ENCODE results near the gene GABBR2.
"Not testable (repeated sequence)": the region's sequence is repeated elsewhere in the genome, so short reads cannot be mapped to it uniquely, and the experiment has no call there.

Gene GABBR2

GRCh38 chr9:98657897-98658296 is 50.8 kb downstream of the GABBR2 start:
- H2BK12ac ChIP-seq (ENCODE audit: low read length), result no peak overlapping the region
- H4K12ac ChIP-seq (ENCODE audit: low read depth, low read length), result no peak overlapping the region
- no CpG with 5 or more reads among the region's 4 CpGs for WGBS (ENCODE audit: extremely low coverage, insufficient coverage, insufficient read length)
- no peak overlapping the region for H2BK5ac ChIP-seq (ENCODE audit: low read depth, low read length, poor library complexity)
- H3K9ac ChIP-seq (ENCODE audit: low read length), result no peak overlapping the region
- no peaks in the 10 kb centered on the region for H3K79me2 ChIP-seq (ENCODE audit: control insufficient read depth, insufficient read depth, low read length, poor library complexity)
- no peak overlapping the region for H3K14ac ChIP-seq (ENCODE audit: low read length)
- H3K18ac ChIP-seq (ENCODE audit: low read length), result no peak overlapping the region
- H3K79me1 ChIP-seq (ENCODE audit: low read length), result no peaks in the 10 kb centered on the region
- H3K27ac ChIP-seq (ENCODE audit: low read depth, low read length), result no peak overlapping the region
- H3K36me3 ChIP-seq (ENCODE audit: control insufficient read depth in 1 of 2, insufficient read depth in 2 of 2, low read length in 2 of 2), result no peaks in the 10 kb centered on the region
- peak; percentile 72 to 86 for DNase-seq
- H3K4ac ChIP-seq (ENCODE audit: low read depth, low read length), result no peak overlapping the region
- no peak overlapping the region for H2AFZ ChIP-seq (ENCODE audit: insufficient read depth, low read length, poor library complexity)
- no peak overlapping the region for H4K8ac ChIP-seq (ENCODE audit: low read depth, low read length)
- no peaks in the 10 kb centered on the region for H3K4me1 ChIP-seq (ENCODE audit: control insufficient read depth in 1 of 2, insufficient read depth in 2 of 2, low read length in 2 of 2)
- H3K9me3 ChIP-seq (ENCODE audit: insufficient read depth, low read depth, low read length), result peaks cover 2% of the 10 kb centered on the region
- no peak overlapping the region for H2BK120ac ChIP-seq (ENCODE audit: insufficient read depth, low read length, poor library complexity)
- no peak overlapping the region for H2AK5ac ChIP-seq (ENCODE audit: low read length)
- no peak overlapping the region for H3K4me2 ChIP-seq (ENCODE audit: low read length)
- H3K4me3 ChIP-seq (ENCODE audit: low read depth, low read length), result no peak overlapping the region
- H3K27me3 ChIP-seq (ENCODE audit: insufficient read depth, low read length), result no peaks in the 10 kb centered on the region
- no peak overlapping the region for H4K91ac ChIP-seq (ENCODE audit: low read depth, low read length)
- no peak overlapping the region for H3K23ac ChIP-seq (ENCODE audit: low read length)

- Histone ChIP-seq H3K4me1 (ENCODE audit: control insufficient read depth in 1 of 2, insufficient read depth in 2 of 2, low read length in 2 of 2) (no peaks in the 10 kb centered on the region), H3K36me3 (ENCODE audit: control insufficient read depth in 1 of 2, insufficient read depth in 2 of 2, low read length in 2 of 2) (no peaks in the 10 kb centered on the region), H3K79me1 (ENCODE audit: low read length) (no peaks in the 10 kb centered on the region), H3K4me2 (ENCODE audit: low read length) (no peak overlapping the region), H2AK5ac (ENCODE audit: low read length) (no peak overlapping the region), H3K79me2 (ENCODE audit: control insufficient read depth, insufficient read depth, low read length, poor library complexity) (no peaks in the 10 kb centered on the region), H2AFZ (ENCODE audit: insufficient read depth, low read length, poor library complexity) (no peak overlapping the region), H2BK120ac (ENCODE audit: insufficient read depth, low read length, poor library complexity) (no peak overlapping the region), H3K9ac (ENCODE audit: low read length) (no peak overlapping the region), H3K27ac (ENCODE audit: low read depth, low read length) (no peak overlapping the region), H3K9me3 (ENCODE audit: insufficient read depth, low read depth, low read length) (peaks cover 2% of the 10 kb centered on the region), H2BK5ac (ENCODE audit: low read depth, low read length, poor library complexity) (no peak overlapping the region), H3K18ac (ENCODE audit: low read length) (no peak overlapping the region), H3K4ac (ENCODE audit: low read depth, low read length) (no peak overlapping the region), H3K23ac (ENCODE audit: low read length) (no peak overlapping the region), H4K12ac (ENCODE audit: low read depth, low read length) (no peak overlapping the region), H2BK12ac (ENCODE audit: low read length) (no peak overlapping the region), H3K27me3 (ENCODE audit: insufficient read depth, low read length) (no peaks in the 10 kb centered on the region), H4K91ac (ENCODE audit: low read depth, low read length) (no peak overlapping the region), H4K8ac (ENCODE audit: low read depth, low read length) (no peak overlapping the region), H3K14ac (ENCODE audit: low read length) (no peak overlapping the region), H3K4me3 (ENCODE audit: low read depth, low read length) (no peak overlapping the region)
- DNase-seq, result no peak
- WGBS (ENCODE audit: extremely low coverage, insufficient coverage, insufficient read length), result no CpG with 5 or more reads among the region's 2 CpGs
These were observed 52.2 kb downstream of the GABBR2 start for GRCh38 chr9:98656511-98656910.

- H3K4me2 ChIP-seq (ENCODE audit: low read length); H3K23ac ChIP-seq (ENCODE audit: low read length); H3K27me3 ChIP-seq (ENCODE audit: insufficient read depth, low read length); H4K8ac ChIP-seq (ENCODE audit: low read depth, low read length); H3K27ac ChIP-seq (ENCODE audit: low read depth, low read length); H2AFZ ChIP-seq (ENCODE audit: insufficient read depth, low read length, poor library complexity); H3K79me1 ChIP-seq (ENCODE audit: low read length); H2AK5ac ChIP-seq (ENCODE audit: low read length); H2BK120ac ChIP-seq (ENCODE audit: insufficient read depth, low read length, poor library complexity); H2BK12ac ChIP-seq (ENCODE audit: low read length); H3K4me1 ChIP-seq (ENCODE audit: control insufficient read depth in 1 of 2, insufficient read depth in 2 of 2, low read length in 2 of 2); H4K91ac ChIP-seq (ENCODE audit: low read depth, low read length); H3K9me3 ChIP-seq (ENCODE audit: insufficient read depth, low read depth, low read length); H3K18ac ChIP-seq (ENCODE audit: low read length); H3K14ac ChIP-seq (ENCODE audit: low read length); H4K12ac ChIP-seq (ENCODE audit: low read depth, low read length); DNase-seq; H3K4me3 ChIP-seq (ENCODE audit: low read depth, low read length); H3K9ac ChIP-seq (ENCODE audit: low read length); H3K4ac ChIP-seq (ENCODE audit: low read depth, low read length); H3K79me2 ChIP-seq (ENCODE audit: control insufficient read depth, insufficient read depth, low read length, poor library complexity); H2BK5ac ChIP-seq (ENCODE audit: low read depth, low read length, poor library complexity); H3K36me3 ChIP-seq (ENCODE audit: control insufficient read depth in 1 of 2, insufficient read depth in 2 of 2, low read length in 2 of 2): not testable (repeated sequence)
- no CpG with 5 or more reads among the region's 3 CpGs for WGBS (ENCODE audit: extremely low coverage, insufficient coverage, insufficient read length)
These were observed 53.3 kb downstream of the GABBR2 start for GRCh38 chr9:98655428-98655827.

- Histone ChIP-seq H2AFZ (ENCODE audit: insufficient read depth, low read length, poor library complexity) (no peak overlapping the region), H3K9me3 (ENCODE audit: insufficient read depth, low read depth, low read length) (peaks cover 2% of the 10 kb centered on the region), H3K27me3 (ENCODE audit: insufficient read depth, low read length) (no peaks in the 10 kb centered on the region), H3K4ac (ENCODE audit: low read depth, low read length) (no peak overlapping the region), H3K18ac (ENCODE audit: low read length) (no peak overlapping the region), H2AK5ac (ENCODE audit: low read length) (no peak overlapping the region), H3K23ac (ENCODE audit: low read length) (no peak overlapping the region), H2BK120ac (ENCODE audit: insufficient read depth, low read length, poor library complexity) (no peak overlapping the region), H4K91ac (ENCODE audit: low read depth, low read length) (no peak overlapping the region), H3K4me2 (ENCODE audit: low read length) (no peak overlapping the region), H3K14ac (ENCODE audit: low read length) (no peak overlapping the region), H3K79me1 (ENCODE audit: low read length) (no peaks in the 10 kb centered on the region), H2BK12ac (ENCODE audit: low read length) (no peak overlapping the region), H4K8ac (ENCODE audit: low read depth, low read length) (no peak overlapping the region), H3K27ac (ENCODE audit: low read depth, low read length) (no peak overlapping the region), H3K36me3 (ENCODE audit: control insufficient read depth in 1 of 2, insufficient read depth in 2 of 2, low read length in 2 of 2) (no peaks in the 10 kb centered on the region), H3K9ac (ENCODE audit: low read length) (no peak overlapping the region), H3K4me1 (ENCODE audit: control insufficient read depth in 1 of 2, insufficient read depth in 2 of 2, low read length in 2 of 2) (no peaks in the 10 kb centered on the region), H3K79me2 (ENCODE audit: control insufficient read depth, insufficient read depth, low read length, poor library complexity) (no peaks in the 10 kb centered on the region), H3K4me3 (ENCODE audit: low read depth, low read length) (no peak overlapping the region), H4K12ac (ENCODE audit: low read depth, low read length) (no peak overlapping the region), H2BK5ac (ENCODE audit: low read depth, low read length, poor library complexity) (no peak overlapping the region)
- DNase-seq, result peak; percentile 55 to 81
- whole genome bisulfite sequencing (ENCODE audit: extremely low coverage, insufficient coverage, insufficient read length), result no CpG with 5 or more reads among the region's 6 CpGs
These were observed 54.5 kb downstream of the GABBR2 start for GRCh38 chr9:98654247-98654646.

Data from trophoblast cell (in vitro differentiated cells and primary cell).